IPS-20b (cell line): ENCODE results near the gene CHST11.

Source experiments
- H3K27ac ChIP-seq: one replicate; pipeline ENCODE4 v1.5.1; 2013; ENCODE audit warnings: low read length
- H3K27me3 ChIP-seq: 2 replicates; pipeline ENCODE4 v1.6.1; 2013; ENCODE audit warnings: mild to moderate bottlenecking, low read length, inconsistent platforms; ENCODE audit not compliant: insufficient read depth
- H3K36me3 ChIP-seq: 2 replicates; pipeline ENCODE4 v1.6.1; 2013; ENCODE audit warnings: low read depth, mild to moderate bottlenecking, inconsistent platforms, low read length, moderate library complexity; ENCODE audit not compliant: insufficient read depth
- H3K4me1 ChIP-seq: 2 replicates; pipeline ENCODE4 v1.6.1; 2013; ENCODE audit warnings: mild to moderate bottlenecking, control low read depth, inconsistent platforms, low read length, moderate library complexity; ENCODE audit not compliant: insufficient read depth
- H3K4me3 ChIP-seq: 2 replicates; pipeline ENCODE4 v1.5.1; 2013; ENCODE audit warnings: mild to moderate bottlenecking, low read length, inconsistent platforms
- H3K9ac ChIP-seq: 2 replicates; pipeline ENCODE4 v1.6.1; 2013; ENCODE audit warnings: low read depth, mild to moderate bottlenecking, inconsistent platforms, low read length, moderate library complexity
- H3K9me3 ChIP-seq: 2 replicates; pipeline ENCODE4 v1.6.1; 2013; ENCODE audit warnings: mild to moderate bottlenecking, low read depth, low read length, inconsistent platforms; ENCODE audit not compliant: insufficient read depth

The CHST11 gene

DNA sequence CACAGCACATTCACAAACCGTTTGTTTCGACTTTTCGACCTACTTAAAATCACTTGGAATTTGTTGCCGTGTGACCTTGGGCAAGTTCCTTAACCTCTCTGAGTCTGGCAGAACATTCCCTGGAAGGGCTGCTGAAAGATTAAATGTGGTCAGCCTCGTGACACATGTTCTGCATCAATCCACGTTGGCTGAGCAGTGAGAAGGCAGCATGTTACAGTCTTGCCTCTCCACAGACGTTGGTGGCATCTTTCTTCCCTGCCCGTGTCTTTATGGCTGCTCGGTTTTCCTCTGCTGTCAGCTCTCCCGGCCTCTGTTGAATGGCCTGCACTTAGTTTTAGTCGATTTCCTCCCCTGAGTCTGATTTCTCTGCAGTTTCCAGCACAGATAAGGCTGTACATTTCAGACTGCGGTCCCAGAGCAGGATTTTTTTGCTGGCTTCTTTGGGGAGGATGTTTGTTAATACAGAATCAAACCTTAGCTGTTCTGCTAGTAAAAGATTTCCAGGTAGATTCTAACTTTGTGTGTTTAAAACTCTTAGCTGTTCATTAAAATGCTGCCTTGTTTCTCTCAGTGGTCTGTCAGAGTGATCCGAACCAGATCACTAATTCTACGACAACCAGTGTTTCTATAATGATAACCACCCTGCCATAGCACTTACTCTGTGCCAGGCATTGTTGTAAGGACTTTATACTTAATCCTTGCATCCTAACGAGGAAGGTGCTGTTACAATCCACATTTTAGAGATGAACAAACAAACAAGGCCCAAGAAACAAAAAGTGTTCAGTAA is 217.1 kb downstream of the CHST11 start:
- no peaks in the 10 kb centered on the region for H3K36me3 ChIP-seq

DNA sequence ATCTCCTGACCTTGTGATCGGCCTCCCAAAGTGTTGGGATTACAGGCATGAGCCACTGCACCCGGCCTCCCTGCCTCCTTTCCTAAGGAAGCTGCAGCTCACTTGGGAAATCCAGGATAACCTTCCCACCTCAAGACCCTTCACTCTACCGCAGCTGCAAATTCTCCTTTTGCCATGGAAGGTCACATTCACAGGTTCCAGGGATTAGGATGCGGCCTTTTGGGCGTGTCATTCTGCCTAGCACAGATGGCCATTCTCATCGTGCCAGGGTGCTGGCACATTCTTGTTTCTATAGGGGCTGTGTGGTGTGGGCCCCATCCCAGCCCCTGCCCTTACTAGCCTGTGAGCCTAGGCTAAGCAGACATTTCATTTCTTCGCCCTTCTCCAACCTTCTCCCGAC is 219.9 kb downstream of the CHST11 start:
- Histone ChIP-seq H3K9ac (no peak overlapping the region), H3K36me3 (no peaks in the 10 kb centered on the region), H3K27ac (no peak overlapping the region), H3K4me1 (peaks cover 4% of the 10 kb centered on the region; the same call in 1 of the 2 replicates), H3K27me3 (no peaks in the 10 kb centered on the region), H3K4me3 (no peak overlapping the region), H3K9me3 (no peaks in the 10 kb centered on the region)

More for the DNA sequence above, 217.1 kb downstream of the CHST11 start:
- no peaks in the 10 kb centered on the region for H3K9me3 ChIP-seq
- H3K9ac ChIP-seq: no peak overlapping the region
- H3K4me3 ChIP-seq: no peak overlapping the region
- H3K4me1 ChIP-seq: peaks cover 12% of the 10 kb centered on the region
- no peaks in the 10 kb centered on the region for H3K27me3 ChIP-seq
- no peak overlapping the region for H3K27ac ChIP-seq

DNA sequence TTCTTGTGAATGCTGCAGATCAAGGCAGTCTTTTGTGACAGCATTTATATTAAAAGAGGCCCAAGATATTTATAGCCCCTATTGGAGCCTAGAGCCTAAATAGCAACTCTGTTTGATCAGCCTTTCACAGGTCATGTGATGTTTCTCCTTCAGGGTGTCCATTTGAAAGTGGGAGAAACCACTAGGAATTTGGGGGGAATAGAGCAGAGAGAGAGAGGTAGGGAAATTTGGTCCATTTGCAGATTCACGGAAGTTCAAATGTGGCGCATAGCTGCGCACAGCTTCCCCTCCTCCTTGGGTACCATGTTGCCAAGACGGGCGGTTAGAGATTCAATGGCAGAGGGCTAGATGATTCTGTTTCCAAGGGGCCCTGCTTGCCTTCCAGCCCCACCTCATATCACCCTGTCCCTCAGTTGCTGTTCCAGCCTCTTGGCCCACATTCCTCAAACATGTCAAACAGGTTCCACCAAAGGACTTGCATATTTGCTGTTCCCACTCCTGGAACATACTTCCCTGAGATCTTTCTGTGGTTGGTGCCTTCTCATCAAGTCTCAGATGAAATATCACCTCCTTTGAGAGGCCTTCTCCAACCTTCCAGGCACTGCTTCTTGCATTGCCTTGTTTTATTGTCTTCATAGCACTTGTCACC is 220.8 kb downstream of the CHST11 start:
- Histone ChIP-seq H3K9me3 (no peaks in the 10 kb centered on the region), H3K27me3 (no peaks in the 10 kb centered on the region), H3K27ac (no peak overlapping the region), H3K4me3 (no peak overlapping the region), H3K9ac (no peak overlapping the region), H3K4me1 (no peaks in the 10 kb centered on the region), H3K36me3 (no peaks in the 10 kb centered on the region)

DNA sequence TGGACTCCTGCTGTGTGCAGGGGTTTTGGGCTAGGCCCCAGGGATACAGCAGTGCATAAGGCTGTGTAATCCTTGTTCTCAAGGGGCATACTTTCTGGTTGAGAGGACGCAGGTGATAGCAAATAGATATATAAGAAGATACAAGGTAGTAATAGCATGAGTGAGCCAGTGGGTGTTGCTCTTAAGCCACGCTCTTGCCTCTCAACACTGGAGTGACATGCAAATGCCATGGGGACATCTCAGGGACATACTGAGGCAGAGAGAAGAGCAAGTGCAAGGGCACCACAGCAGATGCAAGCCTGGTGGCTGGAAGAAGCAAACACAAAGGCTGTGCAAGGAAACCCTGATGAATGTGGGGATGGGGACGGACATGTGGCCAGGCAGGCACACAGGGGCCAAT is 223.3 kb downstream of the CHST11 start:
- no peaks in the 10 kb centered on the region for H3K36me3 ChIP-seq
- no peak overlapping the region for H3K9ac ChIP-seq
- H3K27ac ChIP-seq: no peak overlapping the region
- no peak overlapping the region for H3K4me3 ChIP-seq
- no peaks in the 10 kb centered on the region for H3K4me1 ChIP-seq
- no peaks in the 10 kb centered on the region for H3K9me3 ChIP-seq
- no peaks in the 10 kb centered on the region for H3K27me3 ChIP-seq

DNA sequence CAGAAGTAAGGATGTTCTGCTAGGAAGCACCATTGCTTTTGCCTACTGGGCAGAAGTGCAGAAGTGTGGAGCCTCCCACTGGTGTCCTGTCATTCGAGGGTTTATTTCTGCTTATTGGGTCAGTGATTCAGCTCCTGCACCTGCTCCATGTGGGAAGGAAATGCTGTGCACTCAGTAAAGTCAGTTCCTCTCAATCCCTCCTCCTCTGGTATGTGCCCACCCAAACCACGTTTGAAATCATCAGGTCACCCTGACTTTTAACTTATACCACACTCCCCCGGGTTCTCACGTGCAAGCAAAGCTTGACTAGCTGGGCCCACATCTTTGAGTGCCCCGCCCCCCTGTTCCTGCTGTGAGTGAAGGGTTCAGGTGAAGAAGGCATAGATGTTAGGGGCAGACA is 223.7 kb downstream of the CHST11 start:
- no peaks in the 10 kb centered on the region for H3K4me1 ChIP-seq
- no peak overlapping the region for H3K9ac ChIP-seq

DNA sequence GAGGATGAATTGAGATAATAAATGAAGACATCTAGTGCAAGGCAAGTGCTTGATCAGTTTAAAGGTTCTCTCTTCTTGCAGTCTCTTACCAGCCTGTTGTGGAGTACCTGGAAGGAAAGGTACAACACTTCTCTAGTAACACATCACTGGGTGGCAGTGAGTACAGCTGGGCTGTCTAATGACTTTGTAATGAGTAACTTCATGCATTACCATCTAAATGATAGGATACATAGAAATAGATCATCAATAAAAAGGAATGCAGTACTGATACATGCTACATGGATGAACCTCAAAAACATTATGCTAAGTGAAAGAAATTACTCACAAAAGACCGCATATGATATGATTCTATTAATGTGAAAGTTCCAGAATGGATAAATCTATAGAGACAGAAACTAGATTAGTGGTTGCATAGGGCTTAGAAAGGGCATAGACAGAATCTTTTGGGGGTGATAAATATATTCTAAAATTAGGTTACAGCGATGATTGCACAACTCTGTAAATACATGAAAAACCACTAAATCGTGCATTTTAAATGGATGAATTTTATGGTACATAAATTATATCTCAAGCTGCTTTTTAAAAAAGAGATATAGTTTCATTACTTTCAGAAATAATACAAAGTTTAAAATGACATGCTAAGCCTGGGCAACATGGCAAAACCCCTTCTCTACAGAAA is 224.4 kb downstream of the CHST11 start:
- Histone ChIP-seq H3K9me3 (no peaks in the 10 kb centered on the region), H3K27ac (no peak overlapping the region), H3K4me3 (no peak overlapping the region), H3K4me1 (no peaks in the 10 kb centered on the region), H3K36me3 (no peaks in the 10 kb centered on the region), H3K27me3 (no peaks in the 10 kb centered on the region), H3K9ac (no peak overlapping the region)

More for the DNA sequence above, 223.7 kb downstream of the CHST11 start:
- Histone ChIP-seq H3K9me3 (no peaks in the 10 kb centered on the region), H3K36me3 (no peaks in the 10 kb centered on the region), H3K4me3 (no peak overlapping the region), H3K27me3 (no peaks in the 10 kb centered on the region), H3K27ac (no peak overlapping the region)

DNA sequence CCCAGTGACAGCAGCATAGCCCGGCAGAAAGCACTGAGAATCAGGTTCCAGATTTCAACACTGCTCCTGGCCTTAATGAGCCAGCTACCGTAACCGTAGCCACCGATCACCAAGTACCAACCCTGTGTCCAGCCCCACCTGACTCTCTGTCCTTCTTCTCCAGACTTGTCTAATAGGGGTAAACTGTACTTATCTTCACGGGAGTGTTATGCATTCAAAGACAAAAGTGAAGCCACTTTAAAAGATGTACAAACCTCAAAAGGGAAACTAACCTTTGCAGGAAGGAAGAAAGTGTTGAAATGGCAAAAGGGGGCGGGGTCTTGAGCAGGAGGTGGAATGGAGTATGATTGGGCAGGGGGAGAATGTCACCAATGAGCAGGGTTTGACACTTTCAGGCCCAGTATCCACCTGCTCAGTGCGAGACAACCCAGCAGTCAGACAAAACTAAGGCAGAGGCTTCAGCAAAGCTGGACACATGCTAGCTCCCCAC is 226.1 kb downstream of the CHST11 start:
- Histone ChIP-seq H3K4me1 (no peaks in the 10 kb centered on the region), H3K27me3 (no peaks in the 10 kb centered on the region), H3K9me3 (no peaks in the 10 kb centered on the region), H3K27ac (no peak overlapping the region), H3K36me3 (no peaks in the 10 kb centered on the region), H3K9ac (no peak overlapping the region), H3K4me3 (no peak overlapping the region)

DNA sequence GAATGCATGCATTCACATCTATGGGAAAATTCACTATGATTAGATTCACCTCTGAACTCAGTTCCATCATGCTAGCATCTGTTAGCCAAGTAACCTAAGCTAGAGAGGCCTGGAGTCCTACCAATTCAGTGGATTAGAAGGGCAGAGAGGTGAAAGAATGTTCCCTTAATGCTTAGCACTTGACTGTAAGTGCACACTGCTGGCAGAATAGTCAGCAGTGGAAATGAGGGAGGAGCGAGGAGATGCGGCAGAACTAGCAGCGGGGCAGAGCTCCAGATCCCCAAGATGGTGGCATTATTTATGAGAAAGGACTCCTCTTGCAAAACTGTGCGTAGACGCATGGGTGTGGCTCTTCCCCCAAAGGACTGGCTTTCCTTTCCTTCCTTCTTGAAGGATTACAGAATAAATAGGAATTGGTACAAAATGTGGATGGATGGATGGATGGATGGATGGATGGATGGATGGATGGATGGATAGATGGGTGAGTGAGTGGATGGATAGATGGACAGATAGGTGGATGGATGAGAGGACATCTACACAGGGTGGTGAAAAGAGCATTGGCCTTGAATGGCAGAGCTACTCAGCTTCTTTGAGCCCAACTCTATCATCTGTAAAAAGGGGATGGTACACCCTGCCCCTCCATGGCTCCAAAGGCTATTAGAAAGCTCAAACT is 227.2 kb downstream of the CHST11 start:
- no peaks in the 10 kb centered on the region for H3K4me1 ChIP-seq
- no peak overlapping the region for H3K9ac ChIP-seq
- H3K27ac ChIP-seq: no peak overlapping the region
- no peaks in the 10 kb centered on the region for H3K27me3 ChIP-seq
- H3K9me3 ChIP-seq: no peaks in the 10 kb centered on the region
- no peaks in the 10 kb centered on the region for H3K36me3 ChIP-seq
- H3K4me3 ChIP-seq: no peak overlapping the region

DNA sequence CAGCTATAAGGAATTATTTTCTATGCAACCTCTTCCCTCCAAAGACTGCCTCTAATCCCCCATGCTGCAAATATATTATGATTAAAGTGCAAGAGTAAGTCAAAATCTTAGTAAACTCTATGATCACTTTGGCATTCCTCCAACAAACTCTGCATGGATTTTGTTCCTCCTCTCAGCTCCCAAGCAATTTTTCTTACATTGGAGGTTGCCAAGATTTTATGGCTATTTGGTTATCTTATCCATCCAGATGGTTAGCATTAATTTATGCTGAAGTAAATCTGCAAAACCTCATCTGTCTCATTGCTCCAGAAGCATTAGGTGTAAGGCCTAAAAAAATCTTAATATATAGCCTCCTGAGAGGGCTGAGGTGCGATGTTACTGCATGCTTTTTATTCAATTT is 228.1 kb downstream of the CHST11 start:
- no peak overlapping the region for H3K4me3 ChIP-seq
- H3K4me1 ChIP-seq: no peaks in the 10 kb centered on the region
- no peaks in the 10 kb centered on the region for H3K9me3 ChIP-seq
- H3K27ac ChIP-seq: no peak overlapping the region
- H3K36me3 ChIP-seq: no peaks in the 10 kb centered on the region
- H3K9ac ChIP-seq: no peak overlapping the region
- H3K27me3 ChIP-seq: no peaks in the 10 kb centered on the region

DNA sequence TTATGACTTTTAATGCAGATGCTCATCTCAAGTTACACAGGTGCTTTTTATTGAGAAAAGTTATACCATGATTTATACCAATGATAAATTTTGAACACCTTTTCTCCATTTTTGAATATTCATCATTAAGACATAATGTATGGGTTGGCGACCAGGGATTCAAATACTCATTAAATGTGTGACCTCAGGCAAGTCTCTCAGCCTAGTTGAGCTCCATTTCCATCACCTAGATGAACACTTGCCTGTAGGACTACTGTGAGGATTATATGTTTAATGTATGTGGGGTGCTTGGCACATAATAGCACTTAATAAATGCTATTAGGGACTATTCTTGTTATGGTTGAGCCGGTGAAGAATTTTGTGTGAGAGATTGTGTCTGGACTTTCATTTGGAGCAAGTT is 228.6 kb downstream of the CHST11 start:
- Histone ChIP-seq H3K27me3 (no peaks in the 10 kb centered on the region), H3K36me3 (no peaks in the 10 kb centered on the region), H3K9me3 (no peaks in the 10 kb centered on the region), H3K27ac (no peak overlapping the region), H3K9ac (no peak overlapping the region), H3K4me3 (no peak overlapping the region), H3K4me1 (no peaks in the 10 kb centered on the region)

DNA sequence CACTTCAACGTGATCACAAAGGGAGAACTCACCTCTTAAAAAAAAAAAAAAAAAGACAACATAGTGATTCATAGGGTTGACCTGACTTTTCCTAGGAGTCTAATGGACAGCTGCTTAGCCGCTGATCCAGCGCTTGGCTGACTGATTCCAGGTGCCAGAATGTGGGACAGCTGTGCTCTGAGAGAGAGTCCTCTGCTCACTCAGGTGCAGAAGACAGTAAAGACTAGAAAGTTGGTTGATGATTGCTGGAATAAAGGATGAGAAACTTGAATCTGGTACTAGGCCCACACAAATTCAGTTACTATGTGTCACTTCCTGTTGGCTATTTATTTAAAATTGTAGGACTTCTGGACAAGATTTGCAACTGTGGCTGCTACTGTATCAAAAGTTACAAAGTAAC is 229.4 kb downstream of the CHST11 start:
- no peak overlapping the region for H3K9ac ChIP-seq
- H3K4me1 ChIP-seq: no peaks in the 10 kb centered on the region
- H3K27me3 ChIP-seq: no peaks in the 10 kb centered on the region
- H3K9me3 ChIP-seq: no peaks in the 10 kb centered on the region
- H3K36me3 ChIP-seq: no peaks in the 10 kb centered on the region
- no peak overlapping the region for H3K4me3 ChIP-seq
- no peak overlapping the region for H3K27ac ChIP-seq
